H1 (cell line): ENCODE data around the gene NPTN. TPM values are rescaled to one million over a fixed set of nuclear protein-coding genes. Genes with fewer than 3 reads are reported as not detected.

Experiments
- CTCF ChIA-PET: fragments of 300-600 bp; sonication (Branson Sonifier 250); formaldehyde crosslinking; loops from one replicate; lab custom pipeline; 2021; ENCODE audit not compliant: partially characterized antibody; lab: Charles Lee
- POLR2A ChIA-PET: fragments of 300-600 bp; sonication (Branson Sonifier 250); formaldehyde crosslinking; loops from one replicate; lab custom pipeline; 2021; ENCODE audit warnings: inconsistent platforms; ENCODE audit not compliant: partially characterized antibody; lab: Charles Lee
- DNase-seq, 2 experiments: peaks; one replicate each; pipeline versions ENCODE4 v3.0.0 to v3.0.0-alpha.2; 2010 to 2022; ENCODE audit warnings: low spot score in 2 of 2, low read depth in 1 of 2, mixed read lengths in 1 of 2
- FAIRE-seq: peaks from 2 replicates; lab custom pipeline; 2011; peaks lifted over from hg19 to GRCh38; lab: Jason Lieb, UNC
- H2AFZ ChIP-seq: 2 replicates; pipeline ENCODE4 v1.8.1; 2012; ENCODE audit warnings: low read length, inconsistent platforms
- H2AK5ac ChIP-seq: 2 replicates; pipeline ENCODE4 v1.6.1; 2013; ENCODE audit warnings: low read depth, low read length
- H2BK120ac ChIP-seq: replicated peaks from 2 replicates; pipeline ENCODE3; 2013; ENCODE audit warnings: low read depth, low read length, inconsistent platforms
- H2BK12ac ChIP-seq: 2 replicates; pipeline ENCODE4 v1.6.1; 2013; ENCODE audit warnings: low read depth, low read length
- H2BK15ac ChIP-seq: 2 replicates; pipeline ENCODE4 v1.6.1; 2013; ENCODE audit warnings: low read length
- H2BK20ac ChIP-seq: 2 replicates; pipeline ENCODE4 v1.6.1; 2013; ENCODE audit warnings: low read length
- H2BK5ac ChIP-seq: 2 replicates; pipeline ENCODE4 v1.6.1; 2013; ENCODE audit warnings: low read depth, low read length
- H3K14ac ChIP-seq: 2 replicates; pipeline ENCODE4 v1.6.1; 2013; ENCODE audit warnings: inconsistent platforms; ENCODE audit not compliant: insufficient read length
- H3K18ac ChIP-seq: 2 replicates; pipeline ENCODE4 v1.6.1; 2013; ENCODE audit warnings: low read length; ENCODE audit errors: extremely low read depth
- H3K23ac ChIP-seq: 2 replicates; pipeline ENCODE4 v1.6.1; 2013; ENCODE audit warnings: inconsistent platforms; ENCODE audit not compliant: insufficient read length
- H3K23me2 ChIP-seq: 2 replicates; pipeline ENCODE4 v1.6.1; 2013; ENCODE audit warnings: low read depth, low read length
- H3K27ac ChIP-seq: 2 replicates; pipeline ENCODE4 v1.6.1; 2011; ENCODE audit warnings: low read depth, low read length, inconsistent platforms
- H3K27me3 ChIP-seq, 4 experiments: replicated peaks in 1 of 4; 1 replicate in 1 of 4; 2 replicates in 3 of 4; pipeline versions ENCODE4 v1.6.1 to v1.8.1; 2011 to 2013; ENCODE audit warnings: low read length in 3 of 4, mild to moderate bottlenecking in 3 of 4, inconsistent platforms in 2 of 4, mixed read lengths in 2 of 4, moderate library complexity in 1 of 4; ENCODE audit not compliant: control insufficient read depth in 3 of 4, insufficient read depth in 3 of 4; ENCODE audit errors: extremely low read depth in 1 of 4
- H3K36me3 ChIP-seq, 4 experiments: 2 replicates each; pipeline versions ENCODE4 v1.6.1 to v1.8.1; 2011 to 2013; ENCODE audit warnings: mild to moderate bottlenecking in 4 of 4, low read length in 3 of 4, moderate library complexity in 2 of 4, control low read depth in 1 of 4, inconsistent platforms in 1 of 4; ENCODE audit not compliant: insufficient read depth in 4 of 4, control insufficient read depth in 2 of 4
- H3K4ac ChIP-seq: replicated peaks from 2 replicates; pipeline ENCODE3; 2013; ENCODE audit warnings: low read length, low read depth, mixed read lengths, inconsistent platforms; ENCODE audit not compliant: insufficient read length
- H3K4me1 ChIP-seq, 4 experiments: replicated peaks in 1 of 4; 1 replicate in 1 of 4; 2 replicates in 3 of 4; pipeline versions ENCODE4 v1.6.1 to v1.8.1; 2011 to 2013; ENCODE audit warnings: low read length in 3 of 4, inconsistent platforms in 2 of 4, mixed read lengths in 1 of 4; ENCODE audit not compliant: insufficient read depth in 4 of 4, control insufficient read depth in 3 of 4
- H3K4me2 ChIP-seq, 2 experiments: 2 replicates each; pipeline versions ENCODE4 v1.6.1 to v1.8.1; 2011 to 2013; ENCODE audit warnings: low read depth in 2 of 2, low read length in 2 of 2, control low read depth in 1 of 2, inconsistent platforms in 1 of 2, mild to moderate bottlenecking in 1 of 2; ENCODE audit not compliant: insufficient read depth in 1 of 2
- H3K4me3 ChIP-seq, 4 experiments: fragments of 200-600, 300-600 bp in 1 of 4; sonication (generic), shearing (Covaris generic), sonication (Bioruptor Twin) in 1 of 4; 2 replicates each; pipeline versions ENCODE4 v1.5.1 to v1.8.1; 2011 to 2016; ENCODE audit warnings: low read length in 4 of 4, low read depth in 3 of 4, control low read depth in 2 of 4, inconsistent platforms in 2 of 4, mild to moderate bottlenecking in 2 of 4, mixed read lengths in 1 of 4, moderate library complexity in 1 of 4; ENCODE audit not compliant: insufficient read depth in 2 of 4; ENCODE audit errors: extremely low read depth in 1 of 4
- H3K56ac ChIP-seq: replicated peaks from 2 replicates; pipeline ENCODE3; 2013; ENCODE audit warnings: low read depth, mild to moderate bottlenecking, mixed read lengths, low read length, inconsistent platforms; ENCODE audit not compliant: insufficient read length
- H3K79me1 ChIP-seq: 2 replicates; pipeline ENCODE4 v1.6.1; 2013; ENCODE audit warnings: low read depth, low read length, control low read depth
- H3K79me2 ChIP-seq, 2 experiments: 2 replicates each; pipeline versions ENCODE4 v1.6.1 to v1.8.1; 2012 to 2013; ENCODE audit warnings: low read length in 2 of 2, mild to moderate bottlenecking in 2 of 2, inconsistent platforms in 1 of 2; ENCODE audit not compliant: insufficient read depth in 2 of 2, control insufficient read depth in 1 of 2
- H3K9ac ChIP-seq, 4 experiments: replicated peaks in 1 of 4; 1 replicate in 1 of 4; 2 replicates in 3 of 4; pipeline versions ENCODE4 v1.6.1 to v1.8.1; 2011 to 2013; ENCODE audit warnings: low read depth in 3 of 4, low read length in 3 of 4, control low read depth in 2 of 4, mild to moderate bottlenecking in 2 of 4, moderate library complexity in 2 of 4, inconsistent platforms in 1 of 4; ENCODE audit errors: extremely low read depth in 1 of 4
- H3K9me3 ChIP-seq, 2 experiments: 2 replicates each; pipeline versions ENCODE4 v1.6.1 to v1.8.1; 2012 to 2013; ENCODE audit warnings: mild to moderate bottlenecking in 2 of 2, moderate library complexity in 2 of 2, control low read depth in 1 of 2, inconsistent platforms in 1 of 2, low read depth in 1 of 2, low read length in 1 of 2, mixed read lengths in 1 of 2; ENCODE audit not compliant: insufficient read depth in 2 of 2
- H4K20me1 ChIP-seq, 2 experiments: replicated peaks in 1 of 2; 2 replicates each; pipeline versions ENCODE3 to v1.8.1; 2011 to 2013; ENCODE audit warnings: inconsistent platforms in 2 of 2, low read length in 2 of 2, mild to moderate bottlenecking in 1 of 2; ENCODE audit not compliant: insufficient read depth in 2 of 2, control insufficient read depth in 1 of 2
- H4K5ac ChIP-seq: 2 replicates; pipeline ENCODE4 v1.6.1; 2013; ENCODE audit warnings: low read length, low read depth, mixed read lengths, inconsistent platforms; ENCODE audit not compliant: insufficient read length
- H4K8ac ChIP-seq: 2 replicates; pipeline ENCODE4 v1.8.0; 2013; ENCODE audit warnings: mild to moderate bottlenecking, moderate library complexity, low read length, inconsistent platforms; ENCODE audit not compliant: insufficient read depth; ENCODE audit errors: extremely low read depth
- H4K91ac ChIP-seq: replicated peaks from 2 replicates; pipeline ENCODE3; 2013; ENCODE audit warnings: low read length, mixed read lengths, inconsistent platforms; ENCODE audit not compliant: insufficient read length
- ASH2L ChIP-seq: fragments of 200-600, 300-600 bp; sonication (generic); IDR thresholded peaks from one replicate; pipeline ENCODE4 v1.7.1; 2017; ENCODE audit warnings: low read length
- GABPA ChIP-seq: IDR thresholded peaks from 2 replicates; pipeline ENCODE4 v1.6.1; 2011; ENCODE audit warnings: mild to moderate bottlenecking, low read length, moderate library complexity, borderline replicate concordance; ENCODE audit not compliant: insufficient read depth
- KDM4A ChIP-seq: IDR thresholded peaks from one replicate; pipeline ENCODE4 v1.7.1; 2012; ENCODE audit warnings: low read depth, mild to moderate bottlenecking, moderate library complexity, low read length, inconsistent platforms; ENCODE audit not compliant: severe bottlenecking
- RXRA ChIP-seq: IDR thresholded peaks from 2 replicates; pipeline ENCODE4 v1.6.1; 2011; ENCODE audit warnings: low read depth, mild to moderate bottlenecking, low read length, moderate library complexity; ENCODE audit not compliant: insufficient read depth
- SP4 ChIP-seq: IDR thresholded peaks from 2 replicates; pipeline ENCODE4 v1.6.1; 2012; ENCODE audit warnings: low read length, inconsistent platforms
- WGBS, 2 experiments: shearing (Covaris generic) in 1 of 2; methylation state at CpG; one replicate each; pipeline versions ENCODE4 v1.1.6 to v1.1.7; 2013 to 2015; ENCODE audit warnings: low lambda C conversion rate in 2 of 2, mixed read lengths in 2 of 2, inconsistent platforms in 1 of 2, low coverage in 1 of 2, missing lambda C conversion rate in 1 of 2; ENCODE audit not compliant: insufficient replicate concordance in 2 of 2, insufficient coverage in 1 of 2, insufficient read length in 1 of 2; ENCODE audit errors: extremely low coverage in 1 of 2, missing lambda C conversion rate in 1 of 2; 5-methylcytosine and 5-hydroxymethylcytosine counted together
- polyA plus RNA-seq, 7 experiments: library from polyadenylated mRNA; depleted of rRNA in 3 of 7; stranded (reverse) in 5 of 7; unstranded in 2 of 7; fragments of >200 nt in 5 of 7; fragments of 200-250 nt in 2 of 7; gene quantifications; 1 replicate in 5 of 7; 2 replicates in 1 of 7; 4 replicates in 1 of 7; pipeline versions ENCODE4 v1.2.1 to v1.2.3, GENCODE V29; 2011 to 2013; ENCODE audit warnings: missing spikeins in 2 of 7, mixed read lengths in 2 of 7
- total RNA-seq: library from RNA; stranded (reverse); fragmentation: NEBNext Ultra II Directional; extraction: Animal tissue kit (Norgen Biotek cat#: 25700); gene quantifications from 2 replicates; pipeline ENCODE4 v1.2.1, GENCODE V29; 2021

Gene NPTN
- total and polyA plus RNA-seq, 2 of the 8 experiments (the other 6 are each of a cell fraction or from before 2014, with no cell fraction given): 67.0 to 113 TPM

- 0% methylated on average over 8 of the region's 40 CpGs; no CpG with 5 or more reads in 1 of the 2 experiments for WGBS, 2 experiments
- CTCF ChIA-PET: interaction anchor here (0.6 to 19.3 kb wide), 11 partner anchors 9 to 295 kb away, joined by 3 to 448 read pairs (median 4); partner anchors contain the start of gene CD276
Measured at GRCh38 chr15:73632670-73633058, 525 bp downstream of the NPTN start.

More at GRCh38 chr15:73632670-73633058, 525 bp downstream of the NPTN start:
- H2BK15ac ChIP-seq: no peak overlapping the region
- H2BK12ac ChIP-seq: no peak overlapping the region
- POLR2A ChIA-PET: interaction anchor here (0.8 to 8.5 kb wide), 15 partner anchors 14 to 332 kb away, joined by 3 to 115 read pairs (median 3); partner anchors contain the start of gene CD276
- H3K9me3 ChIP-seq: no peaks in the 10 kb centered on the region
- peak overlapping the region; percentile 78 to 95 for H3K4me2 ChIP-seq
- no peaks in the 10 kb centered on the region for H3K79me1 ChIP-seq
- H3K4me3 ChIP-seq: peak overlapping the region; percentile 70 to 96 (median 87)
- no peak overlapping the region for H2BK5ac ChIP-seq
- H4K20me1 ChIP-seq: peaks cover 7 to 8% of the 10 kb centered on the region in 2 experiments
- peaks cover 20 to 51% of the 10 kb centered on the region in 2 experiments for H3K79me2 ChIP-seq
- H3K27ac ChIP-seq: no peak overlapping the region
- no peak overlapping the region for H2AK5ac ChIP-seq
- H4K8ac ChIP-seq: no peak overlapping the region; the same call in 1 of the 2 replicates
- H3K4ac ChIP-seq: no peak overlapping the region
- no peaks in the 10 kb centered on the region; a peak in 1 of 7 replicates for H3K27me3 ChIP-seq
- TF ChIP-seq SP4: no peak
- no peak for TF ChIP-seq GABPA
- peak; percentile 64 for TF ChIP-seq ASH2L
- peak; percentile 23 for TF ChIP-seq KDM4A
- no peak for TF ChIP-seq RXRA
- TF ChIP-seq, all 59 proteins: peak for 2
- DNase-seq: peak in 1 of 2 experiments; percentile 52
- Histone ChIP-seq H2BK20ac (no peak overlapping the region), H3K23ac (no peak overlapping the region), H3K4me1 (peaks cover 0 to 16% (median 7%) of the 10 kb centered on the region in 4 experiments; a peak in 4 of 7 replicates), H3K36me3 (no peaks in the 10 kb centered on the region), H3K18ac (no peak overlapping the region), H2BK120ac (no peak overlapping the region), H2AFZ (no peak overlapping the region), H3K9ac (peak overlapping the region; percentile 60 to 96 (median 74)), H4K91ac (no peak overlapping the region), H3K56ac (peak overlapping the region; percentile 7), H3K23me2 (peaks cover 8% of the 10 kb centered on the region; the same call in 1 of the 2 replicates), H3K14ac (no peak overlapping the region), H4K5ac (no peak overlapping the region)
- FAIRE-seq: no peak
